Neural progenitor cell (in vitro differentiated cells): ENCODE data around the gene FCN3.

Source experiments
- CTCF ChIP-seq: fragments of 200-600 bp; sonication (generic); IDR thresholded peaks from 2 replicates; pipeline ENCODE4 v1.5.1; 2017; ENCODE audit warnings: antibody characterized with exemption, mild to moderate bottlenecking
- EZH2 ChIP-seq: fragments of 200-600 bp; sonication (generic); IDR thresholded peaks from 2 replicates; pipeline ENCODE4 v1.6.1; 2017; ENCODE audit warnings: antibody characterized with exemption, mild to moderate bottlenecking, moderate library complexity
- EZH2phosphoT487 ChIP-seq: fragments of 200-600 bp; sonication (generic); IDR thresholded peaks from 2 replicates; pipeline ENCODE4 v1.6.1; 2017; ENCODE audit warnings: antibody characterized with exemption

- no peak for TF ChIP-seq CTCF
- no peak for TF ChIP-seq EZH2
- no peak for TF ChIP-seq EZH2phosphoT487
Observed at GRCh38 chr1:27408151-27408550, 33.5 kb upstream of the FCN3 start.
